Activated CD4-positive, alpha-beta T cell treated with anti-CD3 and anti-CD28 coated beads for 24 hours (primary cell): ENCODE measurements around the gene BTBD19.

Experiments
- DNase-seq, 2 donors: peaks; one replicate each; pipeline ENCODE4 v3.0.0-alpha.2; 2020; ENCODE audit warnings: low read depth in 2 of 2

The BTBD19 gene

GRCh38 chr1:44855742-44856141 is 47.4 kb downstream of the BTBD19 start:
- no peak for DNase-seq

DNA sequence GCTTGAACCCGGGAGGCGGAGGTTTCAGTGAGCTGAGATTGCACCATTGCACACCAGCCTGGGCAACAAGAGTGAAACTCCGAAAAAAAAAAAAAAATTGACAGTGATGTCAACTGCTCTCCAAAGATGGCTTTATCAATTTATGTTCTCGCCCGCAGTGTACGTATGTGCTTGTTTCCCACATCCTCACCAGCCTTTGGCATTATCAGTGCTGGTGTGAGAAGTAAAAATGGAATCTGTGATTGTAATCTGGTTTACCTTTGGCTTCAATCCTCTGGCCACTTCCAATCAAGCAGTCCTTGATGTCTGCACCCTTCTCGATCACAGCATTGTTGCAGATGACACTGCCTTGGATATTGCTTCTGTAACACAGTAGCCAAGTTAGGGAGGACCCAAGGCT is 49.1 kb downstream of the BTBD19 start:
- DNase-seq, result no peak

DNA sequence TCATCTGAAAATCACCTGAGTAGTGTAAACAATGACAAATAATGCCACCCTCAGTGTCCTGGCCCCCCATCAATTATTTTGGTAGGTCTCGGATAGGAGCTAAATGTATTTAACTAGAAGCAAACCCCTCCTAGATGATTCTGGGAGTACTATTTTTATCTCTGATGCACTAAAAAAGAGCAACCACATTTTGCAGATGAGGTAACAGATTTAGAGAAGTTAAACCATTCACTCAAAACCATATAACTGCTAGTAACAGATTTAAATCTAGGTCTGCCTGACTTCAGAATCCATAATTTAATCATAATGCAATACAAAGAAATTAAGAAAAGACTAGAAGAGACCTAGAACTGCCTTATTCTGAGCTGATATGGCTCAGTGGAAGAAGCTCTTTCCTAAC is 52.0 kb downstream of the BTBD19 start:
- DNase-seq, result no peak

DNA sequence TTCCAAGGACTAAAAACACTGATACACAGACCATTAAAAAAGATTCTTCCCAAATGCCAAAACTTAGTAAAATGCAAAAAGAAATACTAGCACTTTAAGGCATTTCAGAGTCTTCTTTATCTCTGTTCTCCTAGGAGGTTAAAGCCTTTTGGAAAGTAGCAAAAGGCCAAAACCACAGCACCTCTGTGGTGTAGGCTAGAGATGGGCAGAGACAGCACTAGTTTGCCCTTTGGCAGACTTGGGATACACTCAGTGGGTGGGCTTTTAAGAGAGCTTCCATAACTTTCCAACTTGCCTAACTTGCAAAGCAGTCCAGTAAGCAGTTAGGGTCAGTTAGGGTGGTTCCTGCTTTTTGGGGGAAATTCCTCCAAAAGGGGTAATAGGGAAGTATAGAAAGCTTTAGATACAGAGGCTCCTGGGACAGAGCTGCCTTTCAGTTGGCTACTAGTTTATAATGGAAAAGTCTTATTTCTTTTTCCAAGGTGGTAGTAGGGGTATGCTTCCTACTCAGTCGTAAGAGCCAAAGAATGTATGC is 52.6 kb downstream of the BTBD19 start:
- DNase-seq, result no peak

- no peak for DNase-seq
These were observed 54.6 kb downstream of the BTBD19 start for GRCh38 chr1:44862829-44863401.
